Thoracic aorta (tissue), 2 donors: Measurements from ENCODE around the gene RNF4. TPM values are rescaled to one million over a fixed set of nuclear protein-coding genes. Genes with fewer than 3 reads are reported as not detected.

Experiments used
- ATAC-seq: fragments of 150-250 bp; one replicate; pipeline ENCODE4 v1.8.0; 2017; ENCODE audit warnings: low read depth; ENCODE audit not compliant: insufficient number of reproducible peaks, low FRiP score
- DNase-seq: peaks from one replicate; pipeline ENCODE4 v3.0.0-alpha.2; 2020; ENCODE audit warnings: low spot score
- H3K27ac ChIP-seq, 2 donors: fragments of 200-600 bp; sonication (generic); 1 replicate in 1 of 2; 2 replicates in 1 of 2; pipeline ENCODE4 v1.5.1; 2016; ENCODE audit warnings: mild to moderate bottlenecking in 2 of 2, moderate library complexity in 2 of 2
- H3K27me3 ChIP-seq: fragments of 200-600 bp; sonication (generic); replicated peaks from 2 replicates; pipeline ENCODE4 v1.6.0; 2016; ENCODE audit warnings: mild to moderate bottlenecking; ENCODE audit not compliant: insufficient read depth
- H3K36me3 ChIP-seq: fragments of 200-600 bp; sonication (generic); one replicate; pipeline ENCODE4 v1.5.1; 2016
- H3K4me1 ChIP-seq, 2 donors: fragments of 200-600 bp; sonication (generic); 1 replicate in 1 of 2; 2 replicates in 1 of 2; pipeline versions ENCODE4 v1.5.1 to v1.6.0; 2016; ENCODE audit warnings: low read depth in 2 of 2, mild to moderate bottlenecking in 1 of 2; ENCODE audit not compliant: control insufficient read depth in 1 of 2
- H3K4me3 ChIP-seq: fragments of 200-600 bp; sonication (generic); 2 replicates; pipeline ENCODE4 v1.5.1; 2016; ENCODE audit warnings: mild to moderate bottlenecking
- H3K9me3 ChIP-seq: fragments of 200-600 bp; sonication (generic); 2 replicates; pipeline ENCODE4 v1.5.1; 2016
- CTCF ChIP-seq: fragments of 200-600 bp; sonication (generic); IDR thresholded peaks from one replicate; pipeline ENCODE4 v1.5.1; 2019; ENCODE audit warnings: antibody characterized with exemption
- total RNA-seq, 2 donors: library from RNA; depleted of rRNA; stranded (reverse); fragments of >200 nt; gene quantifications; one replicate each; pipeline versions ENCODE4 v1.1.0 to v1.2.3, GENCODE V29; 2016

The RNF4 gene
- total RNA-seq, 2 donors from 2014 or later = 29.8 to 83.1 TPM

GRCh38 chr4:2503809-2504208 is 34.9 kb downstream of the RNF4 start:
- ATAC-seq = no peak
- peaks cover 21% of the 10 kb centered on the region for H3K36me3 ChIP-seq

GRCh38 chr4:2507259-2507658 is 38.4 kb downstream of the RNF4 start:
- no peak for ATAC-seq
- no peak overlapping the region for H3K27ac ChIP-seq
- no peaks in the 10 kb centered on the region for H3K4me1 ChIP-seq
- TF ChIP-seq CTCF = no peak
- H3K9me3 ChIP-seq = no peaks in the 10 kb centered on the region
- H3K36me3 ChIP-seq = peaks cover 25% of the 10 kb centered on the region
- no peak for DNase-seq
- H3K27me3 ChIP-seq = no peaks in the 10 kb centered on the region
- no peak overlapping the region for H3K4me3 ChIP-seq

More at GRCh38 chr4:2503809-2504208, 34.9 kb downstream of the RNF4 start:
- Histone ChIP-seq H3K9me3 (no peaks in the 10 kb centered on the region), H3K4me1 (peaks cover 0 to 7% of the 10 kb centered on the region in 2 donors), H3K4me3 (no peak overlapping the region), H3K27ac (no peak overlapping the region), H3K27me3 (no peaks in the 10 kb centered on the region)
- TF ChIP-seq CTCF = no peak
- DNase-seq = no peak

GRCh38 chr4:2507855-2508254 is 38.9 kb downstream of the RNF4 start:
- TF ChIP-seq CTCF = no peak
- peaks cover 31% of the 10 kb centered on the region for H3K36me3 ChIP-seq
- ATAC-seq = no peak

GRCh38 chr4:2510351-2511259 is 41.7 kb downstream of the RNF4 start:
- H3K27ac ChIP-seq = no peak overlapping the region
- H3K9me3 ChIP-seq = no peaks in the 10 kb centered on the region
- peaks cover 0 to 4% of the 10 kb centered on the region in 2 donors for H3K4me1 ChIP-seq
- ATAC-seq = no peak
- no peaks in the 10 kb centered on the region for H3K27me3 ChIP-seq
- peaks cover 49% of the 10 kb centered on the region for H3K36me3 ChIP-seq
- no peak for DNase-seq
- H3K4me3 ChIP-seq = no peak overlapping the region
- no peak for TF ChIP-seq CTCF

More at GRCh38 chr4:2507855-2508254, 38.9 kb downstream of the RNF4 start:
- H3K27me3 ChIP-seq = no peaks in the 10 kb centered on the region
- no peak for DNase-seq
- H3K4me1 ChIP-seq = no peaks in the 10 kb centered on the region
- H3K9me3 ChIP-seq = no peaks in the 10 kb centered on the region
- no peak overlapping the region for H3K27ac ChIP-seq
- H3K4me3 ChIP-seq = no peak overlapping the region

- ATAC-seq (no peak), DNase-seq (no peak)
- no peak for TF ChIP-seq CTCF
- H3K9me3 ChIP-seq = no peaks in the 10 kb centered on the region
- H3K36me3 ChIP-seq = peaks cover 49% of the 10 kb centered on the region
- no peaks in the 10 kb centered on the region for H3K27me3 ChIP-seq
- peaks cover 6 to 15% of the 10 kb centered on the region in 2 donors for H3K4me1 ChIP-seq
- H3K4me3 ChIP-seq = no peak overlapping the region
- H3K27ac ChIP-seq = no peak overlapping the region
Observed at GRCh38 chr4:2511645-2512131, 42.8 kb downstream of the RNF4 start.
